ENCODE data around the gene THEM5. TPM values are rescaled to one million over a fixed set of nuclear protein-coding genes. Genes with fewer than 3 reads are reported as not detected.
"Not testable (repeated sequence)": the region's sequence is repeated elsewhere in the genome, so short reads cannot be mapped to it uniquely, and the experiment has no call there.

The THEM5 gene
- total and polyA plus RNA-seq, 8 donors: not detected

- no peaks in the 10 kb centered on the region for H3K9me3 ChIP-seq
- H3K4me3 ChIP-seq: no peak overlapping the region
- WGBS, 5 donors: 44 to 55% (median 48%) methylated on average over 2 of the region's 2 CpGs
- no peak for TF ChIP-seq CTCF (IDR thresholded peaks at IDR 0.05)
- TF ChIP-seq EP300 (IDR thresholded peaks at IDR 0.05): no peak
- TF ChIP-seq POLR2A (IDR thresholded peaks at IDR 0.05): no peak
- TF ChIP-seq POLR2AphosphoS5 (IDR thresholded peaks at IDR 0.05): no peak
- no peaks in the 10 kb centered on the region for H3K27me3 ChIP-seq
- H3K4me1 ChIP-seq: no peaks in the 10 kb centered on the region
- no peak for DNase-seq
- H3K36me3 ChIP-seq: peaks cover 0 to 24% (median 7%) of the 10 kb centered on the region in 4 donors
- intact Hi-C loops (cut with DNase I; ENCODE audit: low total_unique reads): no loop called here
- H3K27ac ChIP-seq: no peak overlapping the region
Measured at GRCh38 chr1:151881479-151881878, 28.0 kb upstream of the THEM5 start.

- H3K27me3 ChIP-seq: no peaks in the 10 kb centered on the region
- intact Hi-C loops (cut with DNase I; ENCODE audit: low total_unique reads): no loop called here
- H3K4me1 ChIP-seq: no peaks in the 10 kb centered on the region
- no peaks in the 10 kb centered on the region for H3K9me3 ChIP-seq
- no peak for TF ChIP-seq POLR2AphosphoS5 (IDR thresholded peaks at IDR 0.05)
- H3K27ac ChIP-seq: no peak overlapping the region
- 89 to 98% (median 96%) methylated on average over 1 of the region's 1 CpG for WGBS, 5 donors
- peaks cover 4 to 49% (median 21%) of the 10 kb centered on the region in 4 donors for H3K36me3 ChIP-seq
- H3K4me3 ChIP-seq: no peak overlapping the region
- DNase-seq: no peak
Measured at GRCh38 chr1:151875419-151876097, 22.0 kb upstream of the THEM5 start.

GRCh38 chr1:151872776-151873175 lies 19.3 kb upstream of the THEM5 start:
- H3K27me3 ChIP-seq; H3K9me3 ChIP-seq; H3K4me1 ChIP-seq; H3K4me3 ChIP-seq; H3K27ac ChIP-seq; DNase-seq; intact Hi-C loops (cut with DNase I; ENCODE audit: low total_unique reads): not testable (repeated sequence)
- peaks cover 4 to 42% (median 21%) of the 10 kb centered on the region in 4 donors for H3K36me3 ChIP-seq
- WGBS, 5 donors: 67 to 82% (median 79%) methylated on average over 7 to 9 of the region's 9 CpGs

- no peaks in the 10 kb centered on the region for H3K9me3 ChIP-seq
- peaks cover 4 to 33% (median 21%) of the 10 kb centered on the region in 4 donors for H3K36me3 ChIP-seq
- DNase-seq: no peak
- peak overlapping the region in 1 of 5 donors; percentile 9 for H3K27ac ChIP-seq
- WGBS, 5 donors: 25 to 45% (median 32%) methylated on average over 5 of the region's 5 CpGs
- H3K4me3 ChIP-seq: no peak overlapping the region
- TF ChIP-seq POLR2A (IDR thresholded peaks at IDR 0.05) (no peak), EP300 (IDR thresholded peaks at IDR 0.05) (no peak), POLR2AphosphoS5 (IDR thresholded peaks at IDR 0.05) (no peak), CTCF (IDR thresholded peaks at IDR 0.05) (no peak)
- H3K4me1 ChIP-seq: no peaks in the 10 kb centered on the region
- H3K27me3 ChIP-seq: no peaks in the 10 kb centered on the region
- intact Hi-C loops (cut with DNase I; ENCODE audit: low total_unique reads): no loop called here
Measured at GRCh38 chr1:151871284-151872030, 17.9 kb upstream of the THEM5 start.

- intact Hi-C loops (cut with DNase I; ENCODE audit: low total_unique reads): no loop called here
- Histone ChIP-seq H3K27ac (no peak overlapping the region), H3K4me3 (no peak overlapping the region), H3K4me1 (no peaks in the 10 kb centered on the region), H3K27me3 (no peaks in the 10 kb centered on the region), H3K9me3 (no peaks in the 10 kb centered on the region), H3K36me3 (peaks cover 0 to 9% (median 4%) of the 10 kb centered on the region in 4 donors)
- no peak for TF ChIP-seq POLR2A (IDR thresholded peaks at IDR 0.05)
- no peak for TF ChIP-seq CTCF (IDR thresholded peaks at IDR 0.05)
- TF ChIP-seq POLR2AphosphoS5 (IDR thresholded peaks at IDR 0.05): no peak
- no peak for TF ChIP-seq EP300 (IDR thresholded peaks at IDR 0.05)
- 39 to 64% (median 48%) methylated on average over 3 of the region's 3 CpGs for WGBS, 5 donors
- DNase-seq: peak in 1 of 2 donors; percentile 20
Measured at GRCh38 chr1:151868486-151868885, 15.0 kb upstream of the THEM5 start.

Data from stomach (tissue), 9 donors.